HG02885 (cell line): ENCODE results near the gene DLG2.
A peak's percentile ranks its signal among the peaks of the same experiment; 100 is the strongest.

Source experiments
- ATAC-seq: cut with Tn5 transposase; IDR thresholded peaks from one replicate; pipeline ENCODE4 v1.9.1; 2021; ENCODE audit warnings: mild to moderate bottlenecking; ENCODE audit not compliant: unreplicated experiment, poor library complexity

DLG2 gene

DNA sequence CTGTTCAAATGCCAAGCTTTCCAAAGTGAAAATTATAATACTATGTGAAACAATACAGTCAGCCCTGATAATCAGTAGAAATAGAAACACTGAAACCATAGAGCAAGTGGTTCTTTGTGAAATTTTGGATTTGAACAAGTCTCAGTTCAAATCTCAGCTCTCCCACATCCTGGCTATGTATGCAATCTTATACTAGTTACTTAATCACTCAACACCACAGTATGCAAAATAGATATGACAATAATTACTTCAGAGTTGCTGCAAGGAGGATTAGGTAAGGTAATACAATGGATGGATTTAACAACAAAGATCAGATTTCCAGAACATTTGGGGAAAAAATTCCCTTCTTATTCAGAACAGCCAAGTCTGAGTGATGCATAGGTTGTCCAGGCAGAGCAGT, 1489.2 kb downstream of the DLG2 start:
- ATAC-seq: no peak

GRCh38 chr11:84137505-84137904, 1489.6 kb downstream of the DLG2 start:
- ATAC-seq: no peak

GRCh38 chr11:84136926-84137325, 1490.2 kb downstream of the DLG2 start:
- no peak for ATAC-seq

- ATAC-seq: peak; percentile 79
These were observed 1496.3 kb downstream of the DLG2 start for GRCh38 chr11:84130646-84131427.

DNA sequence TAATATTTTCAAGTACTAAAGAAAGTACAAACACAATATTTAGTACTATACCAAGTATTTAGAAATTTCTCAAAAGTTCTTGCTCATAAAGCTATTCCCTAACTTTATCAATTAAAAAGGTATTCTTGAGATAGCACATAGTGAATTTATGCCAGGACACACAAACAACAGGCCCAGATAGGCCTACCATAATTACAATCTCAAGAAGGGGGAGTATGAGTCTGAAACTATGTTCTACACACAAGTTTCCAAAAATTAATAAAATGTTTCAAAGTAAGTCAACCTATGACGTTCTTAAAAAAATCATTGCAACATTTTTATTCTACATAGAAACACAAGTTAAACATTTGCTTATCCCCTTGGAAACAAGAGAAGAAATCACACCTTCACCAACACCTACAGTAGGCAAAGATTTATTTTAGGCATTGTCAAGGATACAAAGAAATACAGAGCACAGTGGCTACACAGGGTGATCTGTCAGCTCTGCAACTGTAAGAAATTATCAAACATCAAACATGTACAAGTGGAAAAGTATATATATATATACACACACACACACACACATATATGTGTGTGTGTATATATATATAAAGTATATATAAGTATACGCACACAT, 1497.1 kb downstream of the DLG2 start:
- ATAC-seq: peak; percentile 6

- no peak for ATAC-seq
These were observed 1498.3 kb downstream of the DLG2 start for GRCh38 chr11:84128840-84129239.

DNA sequence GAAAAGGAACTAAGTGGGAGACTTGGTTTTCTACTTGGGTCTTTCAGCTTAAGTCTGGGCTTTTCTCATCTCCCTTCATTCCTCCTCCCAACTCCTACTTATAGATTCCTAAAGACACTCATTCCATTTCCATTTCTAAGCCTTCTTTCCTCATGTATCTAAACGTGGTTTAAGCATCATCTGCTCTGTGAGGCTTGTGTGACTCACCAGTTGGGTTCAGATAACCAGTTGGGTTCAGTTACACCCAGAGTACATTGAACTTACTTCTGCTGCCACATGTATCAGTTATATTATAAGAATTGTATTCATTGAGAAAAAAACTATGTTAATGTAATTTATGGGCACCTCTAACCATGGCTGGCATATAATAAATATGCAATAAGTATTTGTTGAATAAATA, 1509.8 kb downstream of the DLG2 start:
- ATAC-seq: no peak

- no peak for ATAC-seq
These were observed 1520.6 kb downstream of the DLG2 start for GRCh38 chr11:84106541-84106940.

DNA sequence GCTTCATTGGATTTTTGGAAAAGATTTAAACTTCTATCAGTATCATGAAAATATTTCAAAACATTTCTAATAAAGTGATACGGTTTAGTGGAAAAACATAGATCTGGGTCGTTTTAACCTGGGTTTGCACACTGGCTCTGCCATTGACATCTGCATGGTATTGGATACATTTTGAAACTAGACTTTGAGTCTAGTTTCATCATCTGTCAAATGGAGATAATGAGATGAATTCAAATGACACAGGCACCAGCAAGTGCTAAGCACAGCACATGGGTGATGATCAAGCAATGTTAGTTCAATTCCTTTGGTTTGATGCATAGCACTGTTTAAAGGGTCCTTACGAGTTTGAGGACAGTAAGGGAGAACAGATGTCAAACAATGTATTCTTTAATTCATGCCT, 1522.0 kb downstream of the DLG2 start:
- ATAC-seq: no peak

DNA sequence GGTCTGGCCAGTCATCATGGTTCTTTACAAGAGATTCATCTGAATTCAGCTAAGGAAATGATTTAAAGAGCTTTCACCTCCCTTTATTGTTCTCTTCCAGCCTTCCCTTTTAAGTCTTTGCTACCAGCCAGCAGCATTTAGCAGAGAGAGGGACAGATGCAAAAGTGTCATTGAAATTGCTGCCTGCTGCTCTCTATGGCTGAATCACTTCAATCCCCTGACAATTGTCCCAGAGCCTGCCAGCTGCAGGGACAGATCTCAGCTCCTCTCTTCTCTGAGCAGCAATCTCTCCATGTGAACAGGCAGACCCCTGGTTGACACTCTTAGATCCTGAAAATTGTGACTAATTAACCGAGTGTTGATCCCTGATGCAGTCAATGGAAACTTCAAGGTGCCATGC, 1524.0 kb downstream of the DLG2 start:
- ATAC-seq: no peak

DNA sequence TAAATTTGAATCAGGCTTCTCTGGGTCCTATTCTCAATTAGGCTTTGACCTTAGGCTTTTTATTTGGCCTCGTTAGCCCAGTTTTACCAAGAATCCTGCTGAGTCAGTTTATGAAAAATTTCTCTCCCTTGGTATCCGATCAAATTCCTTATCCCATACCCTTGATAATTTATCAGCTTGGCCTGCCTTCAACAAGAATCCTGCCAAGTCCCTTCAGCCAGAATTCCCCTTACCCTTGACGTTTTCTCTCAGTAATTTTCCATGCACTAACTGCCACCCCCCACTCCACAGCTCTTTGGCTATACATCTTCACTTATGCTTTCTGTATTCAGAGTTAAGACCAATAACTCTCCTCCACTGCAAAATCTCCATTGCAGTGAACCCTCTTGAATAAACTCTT, 1530.0 kb downstream of the DLG2 start:
- ATAC-seq: no peak

GRCh38 chr11:84091212-84091986, 1535.7 kb downstream of the DLG2 start:
- no peak for ATAC-seq

GRCh38 chr11:84089072-84090057, 1537.8 kb downstream of the DLG2 start:
- no peak for ATAC-seq

- no peak for ATAC-seq
These were observed 1555.3 kb downstream of the DLG2 start for GRCh38 chr11:84071851-84072250.

DNA sequence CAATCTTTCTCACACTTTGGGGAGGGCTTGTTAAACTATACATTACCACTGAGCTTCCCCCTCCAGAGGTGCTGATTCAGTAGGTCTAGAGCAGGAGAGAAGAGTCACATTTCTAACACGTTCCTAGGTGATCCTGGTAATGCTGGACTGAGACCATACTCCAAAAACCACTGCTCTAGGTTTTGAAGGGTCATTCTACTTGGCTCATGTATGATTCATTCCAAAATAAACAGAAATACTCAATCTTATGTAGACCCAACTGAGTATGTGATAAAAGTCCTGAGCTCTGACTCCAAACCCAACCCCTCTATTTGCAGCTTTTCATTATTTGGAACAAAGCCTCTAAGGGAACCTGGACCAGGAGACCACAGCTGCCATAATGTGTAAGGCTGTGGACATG, 1558.1 kb downstream of the DLG2 start:
- no peak for ATAC-seq

- ATAC-seq: no peak
These were observed 1565.4 kb downstream of the DLG2 start for GRCh38 chr11:84061726-84062125.

GRCh38 chr11:84056653-84057376, 1570.3 kb downstream of the DLG2 start:
- ATAC-seq: no peak

DNA sequence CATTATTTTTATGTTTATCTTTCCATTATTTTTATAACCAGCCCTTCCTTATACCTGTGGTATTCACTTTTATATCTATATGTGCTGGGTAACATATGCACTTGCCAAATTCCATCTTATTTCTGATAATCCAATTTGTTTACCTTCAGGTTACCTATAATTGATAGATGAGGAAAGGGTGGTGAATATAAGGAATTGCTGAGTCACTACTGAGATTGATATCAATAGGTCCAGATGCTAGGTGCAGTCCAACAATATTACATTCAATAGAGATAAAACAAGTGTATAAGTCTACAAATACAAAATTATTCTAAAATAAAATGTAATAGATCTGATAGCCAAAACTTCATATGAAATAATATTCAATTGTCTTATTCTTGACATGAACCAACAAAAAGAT, 1582.0 kb downstream of the DLG2 start:
- ATAC-seq: no peak

DNA sequence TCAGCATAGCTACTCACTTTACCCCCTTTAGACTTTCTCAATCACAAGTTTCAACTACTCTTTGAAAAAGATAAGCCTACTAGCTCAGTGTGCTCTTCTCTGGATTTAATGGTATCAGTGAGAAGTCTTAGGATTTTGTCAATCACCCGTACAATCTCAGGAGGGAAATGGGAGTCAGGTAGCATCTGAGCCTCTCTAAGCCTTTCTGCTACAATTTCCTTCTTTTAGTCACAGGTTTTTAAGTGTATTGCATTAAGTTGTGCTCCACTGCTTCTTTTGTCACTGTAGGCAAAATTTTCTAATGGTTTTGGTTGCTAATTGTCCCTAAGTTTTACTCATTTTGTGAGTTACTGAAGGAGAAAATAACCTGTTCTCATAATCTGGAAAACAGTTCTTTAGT, 1582.4 kb downstream of the DLG2 start:
- no peak for ATAC-seq
